OCI-LY3 (cell line): Measurements from ENCODE around the gene RHOT2.

Experiments used
- CTCF ChIP-seq: fragments of 200-600, 300-600 bp; sonication (generic); IDR thresholded peaks from 2 replicates; pipeline ENCODE4 v1.5.1; 2014; ENCODE audit warnings: antibody characterized with exemption, low read length, low read depth
- EZH2phosphoT487 ChIP-seq: fragments of 200-600 bp; shearing (Covaris generic); IDR thresholded peaks from 2 replicates; pipeline ENCODE4 v1.6.1; 2018; ENCODE audit warnings: antibody characterized with exemption, mixed run types, low read depth

GRCh38 chr16:670485-671352 is 2.8 kb downstream of the RHOT2 start:
- no peak for TF ChIP-seq EZH2phosphoT487
- TF ChIP-seq CTCF = no peak
